ENCODE data around the gene CRIM1.

The CRIM1 gene

GRCh38 chr2:36371070-36371874 lies 15.7 kb downstream of the CRIM1 start:
- ATAC-seq (ENCODE audit: insufficient read depth, low read depth) (no peak), DNase-seq (no peak)
- TF ChIP-seq EZH2 (IDR thresholded peaks at IDR 0.05; ENCODE audit: borderline replicate concordance, low read depth, low read length, severe bottlenecking) (no peak), CTCF (IDR thresholded peaks at IDR 0.05; ENCODE audit: borderline replicate concordance, extremely low read depth, low read length, poor library complexity, severe bottlenecking) (no peak)
- no peak overlapping the region for H2AFZ ChIP-seq (ENCODE audit: low read depth, low read length)
- H3K79me2 ChIP-seq (ENCODE audit: insufficient read depth, low read length): no peaks in the 10 kb centered on the region
- no peak overlapping the region for H3K27ac ChIP-seq (ENCODE audit: low read length)
- H3K27me3 ChIP-seq (ENCODE audit: insufficient read depth, low read length, poor library complexity): peaks cover 8% of the 10 kb centered on the region
- H3K4me1 ChIP-seq (ENCODE audit: insufficient read depth, low read length): no peaks in the 10 kb centered on the region
- no peak overlapping the region for H3K4me3 ChIP-seq (ENCODE audit: low read depth in 1 of 2, low read length in 2 of 2)
- H3K9me3 ChIP-seq (ENCODE audit: insufficient read depth, low read length, severe bottlenecking): no peaks in the 10 kb centered on the region
- no peaks in the 10 kb centered on the region for H3K36me3 ChIP-seq (ENCODE audit: insufficient read depth, low read length)
- no peak overlapping the region for H3K9ac ChIP-seq (ENCODE audit: low read depth, low read length)
- no peaks in the 10 kb centered on the region for H4K20me1 ChIP-seq (ENCODE audit: insufficient read depth, low read length)
- H3K4me2 ChIP-seq (ENCODE audit: insufficient read depth, low read length): no peak overlapping the region

GRCh38 chr2:36371928-36372391 lies 16.4 kb downstream of the CRIM1 start:
- H3K4me3 ChIP-seq (ENCODE audit: low read depth in 1 of 2, low read length in 2 of 2): no peak overlapping the region
- H3K79me2 ChIP-seq (ENCODE audit: insufficient read depth, low read length): no peaks in the 10 kb centered on the region
- TF ChIP-seq EZH2 (IDR thresholded peaks at IDR 0.05; ENCODE audit: borderline replicate concordance, low read depth, low read length, severe bottlenecking) (no peak), CTCF (IDR thresholded peaks at IDR 0.05; ENCODE audit: borderline replicate concordance, extremely low read depth, low read length, poor library complexity, severe bottlenecking) (no peak)
- H4K20me1 ChIP-seq (ENCODE audit: insufficient read depth, low read length): no peaks in the 10 kb centered on the region
- no peaks in the 10 kb centered on the region for H3K4me1 ChIP-seq (ENCODE audit: insufficient read depth, low read length)
- no peaks in the 10 kb centered on the region for H3K9me3 ChIP-seq (ENCODE audit: insufficient read depth, low read length, severe bottlenecking)
- no peak overlapping the region for H3K27ac ChIP-seq (ENCODE audit: low read length)
- no peaks in the 10 kb centered on the region for H3K36me3 ChIP-seq (ENCODE audit: insufficient read depth, low read length)
- no peak overlapping the region for H2AFZ ChIP-seq (ENCODE audit: low read depth, low read length)
- no peak overlapping the region for H3K4me2 ChIP-seq (ENCODE audit: insufficient read depth, low read length)
- DNase-seq (no peak), ATAC-seq (ENCODE audit: insufficient read depth, low read depth) (no peak)
- H3K9ac ChIP-seq (ENCODE audit: low read depth, low read length): no peak overlapping the region
- peaks cover 8% of the 10 kb centered on the region for H3K27me3 ChIP-seq (ENCODE audit: insufficient read depth, low read length, poor library complexity)

- Histone ChIP-seq H2AFZ (ENCODE audit: low read depth, low read length) (no peak overlapping the region), H3K79me2 (ENCODE audit: insufficient read depth, low read length) (no peaks in the 10 kb centered on the region), H3K4me3 (ENCODE audit: low read depth in 1 of 2, low read length in 2 of 2) (no peak overlapping the region), H3K4me2 (ENCODE audit: insufficient read depth, low read length) (no peak overlapping the region), H3K9ac (ENCODE audit: low read depth, low read length) (no peak overlapping the region), H3K36me3 (ENCODE audit: insufficient read depth, low read length) (no peaks in the 10 kb centered on the region), H4K20me1 (ENCODE audit: insufficient read depth, low read length) (no peaks in the 10 kb centered on the region), H3K27ac (ENCODE audit: low read length) (no peak overlapping the region), H3K4me1 (ENCODE audit: insufficient read depth, low read length) (no peaks in the 10 kb centered on the region), H3K9me3 (ENCODE audit: insufficient read depth, low read length, severe bottlenecking) (no peaks in the 10 kb centered on the region), H3K27me3 (ENCODE audit: insufficient read depth, low read length, poor library complexity) (peaks cover 5% of the 10 kb centered on the region)
- DNase-seq: no peak
- TF ChIP-seq EZH2 (IDR thresholded peaks at IDR 0.05; ENCODE audit: borderline replicate concordance, low read depth, low read length, severe bottlenecking): no peak
- no peak for TF ChIP-seq CTCF (IDR thresholded peaks at IDR 0.05; ENCODE audit: borderline replicate concordance, extremely low read depth, low read length, poor library complexity, severe bottlenecking)
- ATAC-seq (ENCODE audit: insufficient read depth, low read depth): no peak
Measured at GRCh38 chr2:36373149-36373926, 17.8 kb downstream of the CRIM1 start.

All from DND-41 (cell line).